GM23338 (cell line): ENCODE measurements around the gene HSD11B2.

Source experiments
- EZH2 ChIP-seq: fragments of 200-600 bp; sonication (generic); IDR thresholded peaks from one replicate; pipeline ENCODE4 v1.8.0; 2017; ENCODE audit warnings: antibody characterized with exemption, mild to moderate bottlenecking, low read depth; ENCODE audit not compliant: unreplicated experiment
- TF ChIP-seq, protein P1 (sequence below): IDR thresholded peaks from one replicate; pipeline ENCODE4 v1.6.1; 2018; ENCODE audit warnings: antibody characterized with exemption; ENCODE audit not compliant: unreplicated experiment
- TF ChIP-seq, protein P2 (sequence below), 2 experiments: fragments of 200-600 bp in 1 of 2; sonication (generic) in 1 of 2; conservative IDR thresholded peaks; 2 replicates each; pipeline versions ENCODE4 v1.5.1 to v1.6.1; 2016 to 2017; ENCODE audit warnings: antibody characterized with exemption in 2 of 2, low read depth in 2 of 2, mild to moderate bottlenecking in 2 of 2, moderate library complexity in 1 of 2

DNA sequence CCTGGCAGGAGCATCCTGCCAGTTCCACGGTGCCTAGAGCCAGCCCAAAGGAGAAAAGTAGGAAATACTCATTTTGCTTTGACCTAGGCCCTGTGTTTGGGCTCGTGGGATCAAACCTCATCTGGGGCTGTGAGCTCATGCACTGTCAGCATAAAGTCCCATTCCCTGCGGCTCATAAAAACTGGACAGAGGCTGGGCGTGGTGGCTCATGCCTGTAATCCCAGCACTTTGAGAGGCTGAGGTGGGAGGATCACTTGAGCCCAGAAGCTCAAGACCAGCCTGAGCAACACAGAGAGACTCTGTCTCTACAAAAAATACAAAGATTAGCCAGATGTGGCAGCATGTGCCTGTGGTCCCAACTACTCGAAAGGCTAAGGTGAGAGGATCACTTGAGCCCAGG, 32.1 kb downstream of the HSD11B2 start:
- TF ChIP-seq, protein P1, sequence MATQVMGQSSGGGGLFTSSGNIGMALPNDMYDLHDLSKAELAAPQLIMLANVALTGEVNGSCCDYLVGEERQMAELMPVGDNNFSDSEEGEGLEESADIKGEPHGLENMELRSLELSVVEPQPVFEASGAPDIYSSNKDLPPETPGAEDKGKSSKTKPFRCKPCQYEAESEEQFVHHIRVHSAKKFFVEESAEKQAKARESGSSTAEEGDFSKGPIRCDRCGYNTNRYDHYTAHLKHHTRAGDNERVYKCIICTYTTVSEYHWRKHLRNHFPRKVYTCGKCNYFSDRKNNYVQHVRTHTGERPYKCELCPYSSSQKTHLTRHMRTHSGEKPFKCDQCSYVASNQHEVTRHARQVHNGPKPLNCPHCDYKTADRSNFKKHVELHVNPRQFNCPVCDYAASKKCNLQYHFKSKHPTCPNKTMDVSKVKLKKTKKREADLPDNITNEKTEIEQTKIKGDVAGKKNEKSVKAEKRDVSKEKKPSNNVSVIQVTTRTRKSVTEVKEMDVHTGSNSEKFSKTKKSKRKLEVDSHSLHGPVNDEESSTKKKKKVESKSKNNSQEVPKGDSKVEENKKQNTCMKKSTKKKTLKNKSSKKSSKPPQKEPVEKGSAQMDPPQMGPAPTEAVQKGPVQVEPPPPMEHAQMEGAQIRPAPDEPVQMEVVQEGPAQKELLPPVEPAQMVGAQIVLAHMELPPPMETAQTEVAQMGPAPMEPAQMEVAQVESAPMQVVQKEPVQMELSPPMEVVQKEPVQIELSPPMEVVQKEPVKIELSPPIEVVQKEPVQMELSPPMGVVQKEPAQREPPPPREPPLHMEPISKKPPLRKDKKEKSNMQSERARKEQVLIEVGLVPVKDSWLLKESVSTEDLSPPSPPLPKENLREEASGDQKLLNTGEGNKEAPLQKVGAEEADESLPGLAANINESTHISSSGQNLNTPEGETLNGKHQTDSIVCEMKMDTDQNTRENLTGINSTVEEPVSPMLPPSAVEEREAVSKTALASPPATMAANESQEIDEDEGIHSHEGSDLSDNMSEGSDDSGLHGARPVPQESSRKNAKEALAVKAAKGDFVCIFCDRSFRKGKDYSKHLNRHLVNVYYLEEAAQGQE: no peak
- TF ChIP-seq, protein P2, sequence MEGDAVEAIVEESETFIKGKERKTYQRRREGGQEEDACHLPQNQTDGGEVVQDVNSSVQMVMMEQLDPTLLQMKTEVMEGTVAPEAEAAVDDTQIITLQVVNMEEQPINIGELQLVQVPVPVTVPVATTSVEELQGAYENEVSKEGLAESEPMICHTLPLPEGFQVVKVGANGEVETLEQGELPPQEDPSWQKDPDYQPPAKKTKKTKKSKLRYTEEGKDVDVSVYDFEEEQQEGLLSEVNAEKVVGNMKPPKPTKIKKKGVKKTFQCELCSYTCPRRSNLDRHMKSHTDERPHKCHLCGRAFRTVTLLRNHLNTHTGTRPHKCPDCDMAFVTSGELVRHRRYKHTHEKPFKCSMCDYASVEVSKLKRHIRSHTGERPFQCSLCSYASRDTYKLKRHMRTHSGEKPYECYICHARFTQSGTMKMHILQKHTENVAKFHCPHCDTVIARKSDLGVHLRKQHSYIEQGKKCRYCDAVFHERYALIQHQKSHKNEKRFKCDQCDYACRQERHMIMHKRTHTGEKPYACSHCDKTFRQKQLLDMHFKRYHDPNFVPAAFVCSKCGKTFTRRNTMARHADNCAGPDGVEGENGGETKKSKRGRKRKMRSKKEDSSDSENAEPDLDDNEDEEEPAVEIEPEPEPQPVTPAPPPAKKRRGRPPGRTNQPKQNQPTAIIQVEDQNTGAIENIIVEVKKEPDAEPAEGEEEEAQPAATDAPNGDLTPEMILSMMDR (conservative IDR thresholded peaks at IDR 0.05; ENCODE audit: low read depth in 2 of 2): no peak
- no peak for TF ChIP-seq EZH2
